ENCODE measurements around the gene CEP170.

DNA sequence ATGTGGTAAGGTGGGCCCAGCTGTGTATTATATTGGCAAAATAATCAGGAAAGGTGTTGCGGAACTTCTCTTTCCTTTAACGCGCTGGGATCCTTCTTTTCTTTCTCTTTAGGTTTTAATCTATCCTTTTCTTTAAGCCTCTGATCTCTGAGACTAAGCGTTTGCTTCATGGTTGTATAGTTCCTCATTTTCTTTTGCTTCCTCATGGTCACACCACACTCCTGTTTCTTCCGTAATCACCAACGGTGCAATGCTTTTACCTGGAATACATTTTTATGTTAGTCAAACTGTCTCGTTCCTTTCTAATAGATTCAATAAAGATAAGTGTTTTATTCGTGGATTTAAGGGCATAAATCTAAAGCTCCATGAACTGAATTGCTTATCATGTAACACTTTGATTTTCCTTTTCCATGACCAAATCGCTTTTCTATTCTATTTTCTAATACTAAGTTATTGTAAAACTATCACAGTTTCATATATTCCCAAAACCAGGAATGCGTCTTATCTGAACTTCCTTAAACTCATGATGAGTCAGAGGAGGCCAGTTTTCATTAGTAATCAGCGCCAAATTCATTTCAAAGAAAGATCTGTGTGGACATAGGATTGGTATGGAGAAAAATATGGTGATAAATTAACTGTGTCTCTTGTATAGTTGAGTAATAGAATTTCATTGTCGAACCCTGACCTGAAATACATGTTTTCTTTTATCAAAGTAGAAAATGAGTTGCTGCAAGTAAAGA is 13.0 kb upstream of the CEP170 start:
- TF ChIP-seq, protein P1, sequence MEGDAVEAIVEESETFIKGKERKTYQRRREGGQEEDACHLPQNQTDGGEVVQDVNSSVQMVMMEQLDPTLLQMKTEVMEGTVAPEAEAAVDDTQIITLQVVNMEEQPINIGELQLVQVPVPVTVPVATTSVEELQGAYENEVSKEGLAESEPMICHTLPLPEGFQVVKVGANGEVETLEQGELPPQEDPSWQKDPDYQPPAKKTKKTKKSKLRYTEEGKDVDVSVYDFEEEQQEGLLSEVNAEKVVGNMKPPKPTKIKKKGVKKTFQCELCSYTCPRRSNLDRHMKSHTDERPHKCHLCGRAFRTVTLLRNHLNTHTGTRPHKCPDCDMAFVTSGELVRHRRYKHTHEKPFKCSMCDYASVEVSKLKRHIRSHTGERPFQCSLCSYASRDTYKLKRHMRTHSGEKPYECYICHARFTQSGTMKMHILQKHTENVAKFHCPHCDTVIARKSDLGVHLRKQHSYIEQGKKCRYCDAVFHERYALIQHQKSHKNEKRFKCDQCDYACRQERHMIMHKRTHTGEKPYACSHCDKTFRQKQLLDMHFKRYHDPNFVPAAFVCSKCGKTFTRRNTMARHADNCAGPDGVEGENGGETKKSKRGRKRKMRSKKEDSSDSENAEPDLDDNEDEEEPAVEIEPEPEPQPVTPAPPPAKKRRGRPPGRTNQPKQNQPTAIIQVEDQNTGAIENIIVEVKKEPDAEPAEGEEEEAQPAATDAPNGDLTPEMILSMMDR (IDR thresholded peaks at IDR 0.05) = no peak
- TF ChIP-seq POLR2A (IDR thresholded peaks at IDR 0.05) = no peak

Data from testis (tissue), 2 donors.